Bronchial epithelial cell (primary cell): ENCODE data around the gene ARID3B. TPM values are rescaled to one million over a fixed set of nuclear protein-coding genes. Genes with fewer than 3 reads are reported as not detected.

Experiments used
- DNase-seq: peaks from one replicate; pipeline ENCODE4 v3.0.0-alpha.2; 2010; ENCODE audit warnings: low read depth
- FAIRE-seq: peaks from 2 replicates; lab custom pipeline; 2011; peaks lifted over from hg19 to GRCh38; lab: Jason Lieb, UNC
- H3K27me3 ChIP-seq: 2 replicates; pipeline ENCODE4 v1.5.1; 2011; ENCODE audit warnings: low read length; ENCODE audit not compliant: control insufficient read depth, insufficient read depth
- H3K36me3 ChIP-seq: 2 replicates; pipeline ENCODE4 v1.5.1; 2011; ENCODE audit warnings: low read length; ENCODE audit not compliant: control insufficient read depth, insufficient read depth
- H3K4me3 ChIP-seq: 2 replicates; pipeline ENCODE4 v1.5.1; 2011; ENCODE audit warnings: mild to moderate bottlenecking, low read depth, low read length, control low read depth
- CTCF ChIP-seq: IDR thresholded peaks from 2 replicates; pipeline ENCODE4 v1.5.1; 2011; ENCODE audit warnings: mild to moderate bottlenecking, moderate library complexity, low read length, control low read depth, inconsistent platforms; ENCODE audit not compliant: insufficient read depth, severe bottlenecking
- total RNA-seq: library from RNA; depleted of rRNA; stranded (reverse); fragments of >200 nt; gene quantifications from 2 replicates; pipeline ENCODE4 v1.2.1, GENCODE V29; 2014

The ARID3B gene
- total RNA-seq, 1 donor from 2014 or later: 3.4 TPM

GRCh38 chr15:74631408-74631807 is 90.4 kb downstream of the ARID3B start:
- no peaks in the 10 kb centered on the region for H3K27me3 ChIP-seq
- no peak for DNase-seq
- no peak for TF ChIP-seq CTCF
- FAIRE-seq: no peak
- no peak overlapping the region for H3K4me3 ChIP-seq
- H3K36me3 ChIP-seq: peaks cover 36% of the 10 kb centered on the region

GRCh38 chr15:74631935-74632560 is 91.0 kb downstream of the ARID3B start:
- Histone ChIP-seq H3K36me3 (peaks cover 34% of the 10 kb centered on the region), H3K4me3 (no peak overlapping the region), H3K27me3 (no peaks in the 10 kb centered on the region)
- DNase-seq: peak; percentile 33
- peak; percentile 94 for TF ChIP-seq CTCF
- no peak for FAIRE-seq

GRCh38 chr15:74632601-74633000 is 91.6 kb downstream of the ARID3B start:
- Histone ChIP-seq H3K4me3 (no peak overlapping the region), H3K27me3 (no peaks in the 10 kb centered on the region), H3K36me3 (peaks cover 30% of the 10 kb centered on the region)
- TF ChIP-seq CTCF: no peak
- FAIRE-seq (no peak), DNase-seq (no peak)

- TF ChIP-seq CTCF: no peak
- Histone ChIP-seq H3K4me3 (no peak overlapping the region), H3K27me3 (no peaks in the 10 kb centered on the region), H3K36me3 (peaks cover 22% of the 10 kb centered on the region)
- FAIRE-seq: no peak
- DNase-seq: no peak
These were observed 92.8 kb downstream of the ARID3B start for GRCh38 chr15:74633781-74634180.

- peaks cover 18% of the 10 kb centered on the region for H3K36me3 ChIP-seq
- DNase-seq: peak; percentile 59
- peak; percentile 84 for TF ChIP-seq CTCF
- peak; percentile 7 for FAIRE-seq
- no peak overlapping the region for H3K4me3 ChIP-seq
- no peaks in the 10 kb centered on the region for H3K27me3 ChIP-seq
These were observed 94.2 kb downstream of the ARID3B start for GRCh38 chr15:74635228-74635627.

GRCh38 chr15:74636984-74637383 is 96.0 kb downstream of the ARID3B start:
- no peak for FAIRE-seq
- no peak for TF ChIP-seq CTCF
- DNase-seq: no peak
- H3K36me3 ChIP-seq: peaks cover 17% of the 10 kb centered on the region
- H3K4me3 ChIP-seq: no peak overlapping the region
- H3K27me3 ChIP-seq: no peaks in the 10 kb centered on the region
